Smooth muscle cell of the brain vasculature (primary cell): Measurements from ENCODE around the gene PIF1.
"Not testable (repeated sequence)": the region's sequence is repeated elsewhere in the genome, so short reads cannot be mapped to it uniquely, and the experiment has no call there.

Experiments
- DNase-seq: peaks from one replicate; pipeline ENCODE4 v3.0.0-alpha.2; 2012; ENCODE audit warnings: low read depth, low spot score

PIF1 gene

GRCh38 chr15:64847448-64847847, 22.0 kb upstream of the PIF1 start:
- no peak for DNase-seq

- no peak for DNase-seq
Observed at GRCh38 chr15:64847016-64847415, 21.6 kb upstream of the PIF1 start.

GRCh38 chr15:64845831-64846595, 20.6 kb upstream of the PIF1 start:
- no peak for DNase-seq

- no peak for DNase-seq
Observed at GRCh38 chr15:64845183-64845611, 19.8 kb upstream of the PIF1 start.

- no peak for DNase-seq
Observed at GRCh38 chr15:64844576-64845145, 19.2 kb upstream of the PIF1 start.

- DNase-seq, result no peak
Observed at GRCh38 chr15:64843991-64844390, 18.5 kb upstream of the PIF1 start.

GRCh38 chr15:64842986-64843561, 17.6 kb upstream of the PIF1 start:
- no peak for DNase-seq

GRCh38 chr15:64842096-64842939, 16.9 kb upstream of the PIF1 start:
- no peak for DNase-seq

GRCh38 chr15:64841344-64842095, 16.1 kb upstream of the PIF1 start, which contains the start of gene PLEKHO2:
Gene PLEKHO2 (plus strand): TSS chr15:64841915. CDS start chr15:64842017, 102 bp downstream.
- DNase-seq, result peak; percentile 80

GRCh38 chr15:64841060-64841343, 15.6 kb upstream of the PIF1 start:
- DNase-seq, result no peak

GRCh38 chr15:64837502-64837901, 12.1 kb upstream of the PIF1 start:
- DNase-seq, result no peak

GRCh38 chr15:64836023-64836536, 10.6 kb upstream of the PIF1 start:
- DNase-seq, result no peak

GRCh38 chr15:64833690-64834089, 8.2 kb upstream of the PIF1 start:
- DNase-seq, result no peak

- DNase-seq, result no peak
Observed at GRCh38 chr15:64828985-64829384, 3.5 kb upstream of the PIF1 start.

- DNase-seq, result no peak
Observed at GRCh38 chr15:64824929-64825430, 467 bp downstream of the PIF1 start.

- DNase-seq, result no peak
Observed at GRCh38 chr15:64816452-64816851, 9.0 kb downstream of the PIF1 start.

GRCh38 chr15:64814965-64815364, 10.5 kb downstream of the PIF1 start:
- DNase-seq, result not testable (repeated sequence)

GRCh38 chr15:64814283-64814682, 11.2 kb downstream of the PIF1 start:
- DNase-seq, result not testable (repeated sequence)

GRCh38 chr15:64813075-64813474, 12.4 kb downstream of the PIF1 start:
- no peak for DNase-seq

- no peak for DNase-seq
Observed at GRCh38 chr15:64810497-64811326, 14.7 kb downstream of the PIF1 start.
